HG03432 (cell line): ENCODE data around the gene RAB11FIP3.
"Not testable (repeated sequence)": the region's sequence is repeated elsewhere in the genome, so short reads cannot be mapped to it uniquely, and the experiment has no call there.

Experiments
- ATAC-seq: cut with Tn5 transposase; IDR thresholded peaks from one replicate; pipeline ENCODE4 v1.9.1; 2021; ENCODE audit warnings: mild to moderate bottlenecking, moderate library complexity; ENCODE audit not compliant: unreplicated experiment

The RAB11FIP3 gene

DNA sequence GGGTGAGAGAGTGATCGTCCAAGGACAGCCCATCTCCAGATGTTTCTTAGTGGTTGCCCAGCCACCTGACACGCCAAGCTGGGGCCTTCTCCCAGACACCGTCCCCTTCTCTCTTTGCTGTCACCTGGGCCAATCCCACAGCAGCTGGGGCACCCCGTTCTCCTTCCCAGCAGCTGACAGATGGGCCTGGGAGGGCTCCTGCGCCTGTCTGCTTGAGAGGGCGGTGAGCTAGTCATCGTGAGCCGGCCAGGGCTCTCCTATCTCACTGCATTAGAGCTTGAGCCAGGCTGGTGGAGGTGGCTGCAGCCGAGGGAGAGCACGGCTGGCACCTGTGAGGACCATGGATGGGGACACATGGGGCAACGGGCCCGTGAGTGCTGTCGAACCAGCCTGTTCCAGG lies 41.2 kb downstream of the RAB11FIP3 start:
- ATAC-seq = no peak

DNA sequence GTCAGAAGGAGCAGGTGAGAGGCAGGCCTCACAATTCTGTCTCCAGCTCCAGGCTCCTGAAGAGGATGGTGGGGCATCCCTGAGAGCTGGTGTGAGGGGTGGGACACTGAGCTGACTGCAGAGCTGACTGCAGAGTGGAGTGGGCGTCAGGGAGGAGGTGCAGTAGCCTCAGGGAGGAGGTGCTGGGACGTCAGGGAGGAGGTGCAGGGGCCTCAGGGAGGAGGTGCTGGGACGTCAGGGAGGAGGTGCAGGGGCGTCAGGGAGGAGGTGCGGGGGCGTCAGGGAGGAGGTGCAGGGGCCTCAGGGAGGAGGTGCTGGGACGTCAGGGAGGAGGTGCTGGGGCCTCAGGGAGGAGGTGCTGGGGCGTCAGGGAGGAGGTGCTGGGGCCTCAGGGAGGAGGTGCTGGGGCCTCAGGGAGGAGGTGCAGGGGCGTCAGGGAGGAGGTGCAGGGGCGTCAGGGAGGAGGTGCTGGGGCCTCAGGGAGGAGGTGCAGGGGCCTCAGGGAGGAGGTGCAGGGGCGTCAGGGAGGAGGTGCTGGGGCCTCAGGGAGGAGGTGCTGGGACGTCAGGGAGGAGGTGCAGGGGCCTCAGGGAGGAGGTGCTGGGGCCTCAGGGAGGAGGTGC lies 41.9 kb downstream of the RAB11FIP3 start:
- not testable (repeated sequence) for ATAC-seq

DNA sequence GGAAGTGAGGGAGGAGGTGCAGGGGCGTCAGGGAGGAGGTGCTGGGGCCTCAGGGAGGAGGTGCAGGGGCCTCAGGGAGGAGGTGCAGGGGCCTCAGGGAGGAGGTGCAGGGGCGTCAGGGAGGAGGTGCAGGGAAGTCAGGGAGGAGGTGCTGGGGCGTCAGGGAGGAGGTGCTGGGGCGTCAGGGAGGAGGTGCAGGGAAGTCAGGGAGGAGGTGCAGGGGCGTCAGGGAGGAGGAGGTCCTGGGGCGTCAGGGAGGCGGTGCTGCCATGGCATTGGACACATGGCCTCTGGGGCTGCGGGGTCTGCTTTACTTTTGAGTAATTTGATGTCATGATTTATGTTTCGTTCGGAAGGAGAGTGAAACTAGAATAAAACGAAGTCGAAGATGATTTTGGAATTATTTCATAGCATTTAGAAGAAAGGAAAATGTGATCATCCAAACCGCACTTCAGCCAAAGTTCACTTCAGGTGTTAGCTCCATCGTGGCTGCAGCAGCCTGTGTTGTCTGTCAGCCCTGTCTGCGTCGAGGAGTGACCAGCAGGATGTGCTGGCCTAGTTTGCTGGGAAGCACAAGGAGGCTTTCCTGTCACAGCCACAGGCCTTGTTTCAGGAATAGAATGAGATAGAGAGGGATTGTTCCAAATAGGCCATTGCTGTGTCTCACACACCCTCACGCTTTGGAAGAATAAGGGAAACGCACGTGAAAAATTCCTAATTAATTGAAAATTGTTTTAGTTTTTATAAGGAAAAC lies 42.8 kb downstream of the RAB11FIP3 start:
- ATAC-seq = no peak

DNA sequence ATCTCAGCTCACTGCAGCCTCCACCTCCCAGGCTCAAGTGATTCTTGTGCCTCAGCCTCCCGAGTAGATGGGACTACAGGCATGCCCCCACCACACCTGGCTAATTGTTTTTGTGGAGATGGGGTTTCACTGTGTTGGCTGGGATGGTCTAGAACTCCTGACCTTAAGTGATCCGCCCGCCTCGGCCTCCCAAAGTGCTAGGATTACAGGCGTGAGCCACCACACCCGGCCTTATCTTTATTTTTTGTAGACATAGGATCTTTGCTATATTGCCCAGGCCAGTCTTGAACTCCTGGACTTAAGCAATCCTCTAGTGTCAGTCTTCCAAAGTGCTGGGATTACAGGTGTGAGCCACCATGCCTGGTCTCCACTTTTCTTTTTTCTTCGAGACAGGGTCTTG lies 44.0 kb downstream of the RAB11FIP3 start:
- ATAC-seq = not testable (repeated sequence)

DNA sequence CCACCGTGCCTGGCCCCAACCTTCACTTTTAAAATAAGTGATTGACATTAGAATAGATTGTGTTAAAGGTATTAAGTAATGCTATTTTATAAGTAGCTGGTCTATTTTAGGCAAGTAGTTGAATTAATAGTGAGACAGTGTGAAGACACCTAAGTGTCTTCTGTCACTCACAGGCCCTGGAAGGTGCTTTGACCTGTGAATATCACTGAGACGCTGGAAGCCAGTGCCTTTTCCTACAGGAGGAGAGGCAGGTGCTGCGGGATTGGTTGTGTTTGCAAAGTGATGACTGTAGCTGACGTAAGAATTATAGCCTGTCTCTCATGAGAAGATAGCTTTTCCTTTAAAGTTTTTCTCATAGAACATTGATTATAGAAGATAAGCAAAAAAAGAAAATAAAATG lies 45.0 kb downstream of the RAB11FIP3 start:
- ATAC-seq = no peak

GRCh38 chr16:471353-472198 lies 46.1 kb downstream of the RAB11FIP3 start:
- no peak for ATAC-seq

DNA sequence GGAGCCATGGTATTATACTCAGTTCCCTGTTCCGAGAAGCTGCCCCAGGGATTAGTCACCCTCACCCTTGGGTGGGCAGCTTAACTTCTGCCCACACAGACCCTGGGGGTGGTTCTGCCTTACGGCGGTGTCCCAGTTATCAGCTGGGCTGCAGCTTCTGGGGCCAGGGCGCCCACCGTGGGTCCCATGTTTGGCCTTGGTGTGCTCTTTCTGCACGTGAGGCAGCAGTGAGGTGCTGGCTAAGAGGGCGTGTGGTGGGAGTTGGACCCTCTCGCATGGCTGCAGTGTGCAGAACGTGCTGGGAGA lies 46.7 kb downstream of the RAB11FIP3 start:
- ATAC-seq = no peak

DNA sequence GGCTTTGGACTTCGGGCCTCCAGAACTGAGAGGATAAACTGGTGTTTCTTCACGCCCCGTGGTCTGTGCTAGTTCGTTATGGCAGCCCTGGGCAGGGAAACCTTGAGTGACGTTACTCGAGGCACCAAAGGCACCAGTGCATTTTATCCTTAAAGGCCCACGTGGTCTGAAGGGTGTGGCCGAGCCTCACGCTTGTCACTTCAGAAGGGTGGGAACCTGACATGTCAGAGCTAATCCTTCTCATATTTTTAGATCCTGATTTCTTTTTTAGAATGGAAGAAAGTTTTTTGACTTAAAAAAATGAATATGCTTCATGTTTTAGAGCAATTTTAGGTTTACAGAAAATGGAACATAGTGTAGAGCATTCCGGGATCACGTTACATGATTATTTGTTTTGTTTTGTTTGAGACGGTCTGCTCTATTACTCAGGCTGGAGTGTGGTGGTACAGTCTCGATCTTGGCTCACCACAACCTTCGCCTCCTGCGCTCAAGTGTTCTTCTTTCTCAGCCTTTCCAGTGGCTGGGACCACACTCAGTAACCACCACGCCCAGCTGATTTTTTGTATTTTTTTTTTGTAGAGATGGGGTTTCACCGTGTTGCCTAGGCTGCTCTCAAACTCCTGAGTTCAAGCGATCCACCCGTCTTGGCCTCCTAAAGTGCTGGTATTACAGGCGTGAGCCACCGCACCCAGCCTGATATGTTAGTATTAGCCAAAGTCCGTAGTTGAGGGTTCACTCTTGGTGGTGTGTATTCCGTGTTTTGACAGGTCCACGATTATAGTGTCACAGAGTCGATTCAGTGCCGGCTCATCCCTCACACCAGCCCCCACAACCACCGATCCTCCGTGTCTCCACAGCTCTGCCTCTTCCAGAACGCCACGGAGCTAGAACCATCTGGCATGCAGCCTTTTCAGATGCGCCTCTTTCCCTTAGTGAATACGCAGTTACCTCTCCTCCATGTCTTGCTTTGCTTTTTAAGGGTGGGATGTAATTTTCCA lies 47.9 kb downstream of the RAB11FIP3 start:
- no peak for ATAC-seq

DNA sequence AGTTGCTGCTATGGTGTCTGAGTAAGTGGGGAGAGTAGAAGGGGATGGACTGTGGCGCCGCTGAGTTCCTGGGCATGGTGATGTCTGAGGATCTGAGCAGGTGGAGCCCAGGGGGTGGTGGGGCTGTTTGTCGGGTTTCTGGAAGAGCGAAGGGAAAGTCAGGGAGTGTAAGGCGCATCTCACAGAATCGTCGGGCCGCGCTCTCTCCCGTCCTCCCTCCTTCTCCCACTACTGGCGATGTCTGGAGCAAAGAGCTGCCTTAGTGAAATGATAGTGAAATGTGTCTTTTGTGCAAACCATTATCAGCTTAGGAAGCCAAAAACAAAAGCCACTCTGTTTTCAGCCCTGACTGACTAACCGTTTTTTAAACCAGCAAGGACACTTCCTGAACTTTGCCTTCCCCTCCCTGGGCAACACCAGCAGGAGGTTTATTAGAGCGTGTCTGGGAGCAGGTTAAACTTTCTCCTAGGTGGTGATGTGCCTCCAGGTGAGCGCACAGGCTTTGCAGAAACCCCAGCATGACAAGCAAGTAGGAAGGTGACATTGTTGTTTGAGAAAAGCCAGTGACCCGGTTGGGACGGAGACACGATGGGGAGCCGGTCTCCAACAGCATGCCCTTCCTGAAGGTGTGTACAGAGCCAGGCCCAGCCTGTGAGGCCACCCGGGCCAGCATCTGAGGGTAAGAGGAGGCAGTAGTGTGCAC lies 49.1 kb downstream of the RAB11FIP3 start:
- no peak for ATAC-seq

DNA sequence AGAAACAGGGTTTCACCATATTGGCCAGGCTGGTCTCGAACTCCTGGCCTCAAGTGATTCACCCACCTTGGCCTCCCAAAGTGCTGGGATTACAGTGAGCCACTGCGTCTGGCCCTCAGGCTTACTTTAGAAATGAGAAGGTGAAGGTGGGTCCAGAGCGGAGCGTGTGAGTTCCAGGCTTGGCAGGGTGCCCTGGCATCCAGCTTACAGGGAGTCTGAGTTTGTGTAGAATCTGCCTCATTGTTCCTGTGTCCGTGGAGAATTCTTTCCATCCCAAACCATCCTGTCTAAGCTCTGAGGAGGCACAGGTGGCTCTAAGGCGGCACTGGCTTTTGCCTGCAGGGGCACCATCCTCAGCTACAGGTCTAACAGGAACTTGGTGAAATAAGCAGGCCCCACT lies 50.6 kb downstream of the RAB11FIP3 start:
- ATAC-seq = no peak

GRCh38 chr16:477301-478157 lies 52.1 kb downstream of the RAB11FIP3 start:
- ATAC-seq = no peak

GRCh38 chr16:478287-478686 lies 52.8 kb downstream of the RAB11FIP3 start:
- not testable (repeated sequence) for ATAC-seq

DNA sequence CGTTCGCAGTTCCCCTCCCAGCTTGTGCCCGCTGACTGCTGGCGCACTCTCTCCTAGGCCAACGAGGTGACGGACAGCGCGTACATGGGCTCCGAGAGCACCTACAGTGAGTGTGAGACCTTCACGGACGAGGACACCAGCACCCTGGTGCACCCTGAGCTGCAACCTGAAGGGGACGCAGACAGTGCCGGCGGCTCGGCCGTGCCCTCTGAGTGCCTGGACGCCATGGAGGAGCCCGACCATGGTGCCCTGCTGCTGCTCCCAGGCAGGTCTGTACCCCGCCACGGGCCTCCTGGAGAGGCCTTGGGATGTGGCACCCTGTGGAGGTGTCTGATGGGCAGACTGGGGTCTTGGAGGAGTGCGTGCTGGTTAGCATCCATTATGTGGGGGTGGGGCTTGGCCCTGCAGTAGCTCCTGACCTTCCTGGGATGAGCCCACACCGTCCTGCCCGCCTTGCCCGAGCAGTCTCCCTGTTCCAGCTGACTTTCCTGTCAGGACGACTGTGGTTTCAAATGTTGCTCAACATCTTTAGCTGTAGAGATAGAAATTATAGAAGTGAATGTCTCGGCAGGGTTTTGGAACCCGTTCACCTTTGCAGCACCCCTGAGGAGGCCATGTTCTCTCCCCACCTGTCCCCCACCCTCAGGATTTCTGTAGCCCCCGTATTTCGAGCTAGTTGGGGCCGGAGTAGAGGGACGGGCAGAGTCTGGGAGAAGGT lies 57.2 kb downstream of the RAB11FIP3 start:
- no peak for ATAC-seq

DNA sequence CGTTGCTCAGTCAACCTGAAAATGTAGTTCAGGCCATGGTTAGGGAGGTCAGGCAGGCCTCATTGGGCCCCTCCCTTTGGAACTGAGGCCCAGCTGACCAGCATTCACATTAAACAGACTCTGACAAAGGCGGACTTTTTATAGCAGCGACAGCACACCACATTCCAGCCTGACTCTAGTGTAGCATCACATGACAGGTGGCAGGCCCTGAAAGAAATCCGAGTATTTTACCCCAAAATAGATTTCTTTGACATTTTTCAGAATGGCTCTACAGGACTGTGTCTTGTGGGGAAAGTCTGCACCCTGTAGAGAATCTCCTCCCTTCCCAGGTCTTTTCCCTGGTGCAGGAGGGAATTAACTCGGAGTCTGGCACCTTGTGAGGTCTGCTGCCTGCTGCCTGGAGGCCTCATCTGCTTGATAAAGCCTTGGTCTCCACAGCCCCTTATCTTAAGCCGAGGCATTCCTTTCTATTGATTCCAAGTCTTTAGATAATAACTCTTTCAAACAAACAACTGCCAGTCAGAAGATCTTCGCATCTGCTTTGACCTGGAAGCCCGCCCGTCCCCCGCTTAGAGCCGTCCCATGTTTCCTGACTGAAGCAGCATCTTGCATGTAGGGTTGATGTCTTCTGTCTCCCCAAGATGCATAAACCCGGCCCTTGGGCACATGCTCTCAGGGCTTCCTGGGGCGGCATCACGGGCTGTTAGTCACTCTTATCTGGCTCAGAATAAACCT lies 58.1 kb downstream of the RAB11FIP3 start:
- ATAC-seq = no peak

GRCh38 chr16:489606-490005 lies 64.2 kb downstream of the RAB11FIP3 start:
- no peak for ATAC-seq

DNA sequence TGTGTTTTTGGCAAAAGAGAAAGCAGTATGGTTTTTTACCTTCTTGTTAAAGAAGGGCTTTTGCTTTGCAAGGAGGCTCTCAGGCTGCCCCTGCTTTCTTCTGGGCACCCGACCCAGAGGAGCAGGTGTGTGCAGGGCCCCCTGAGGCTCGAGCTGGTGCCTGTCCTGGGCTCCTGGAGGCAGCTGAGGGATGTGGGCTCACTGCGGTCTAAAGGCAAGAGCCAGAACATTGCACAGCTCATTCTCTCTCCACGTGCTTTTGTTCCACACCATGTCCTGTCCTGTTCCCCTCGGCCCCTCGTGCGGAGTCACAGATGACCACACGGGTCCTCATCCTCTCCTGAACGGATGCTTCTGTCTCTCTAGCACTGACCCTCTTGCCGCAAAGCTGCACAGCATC lies 65.3 kb downstream of the RAB11FIP3 start:
- ATAC-seq = no peak

- ATAC-seq = no peak
Observed at GRCh38 chr16:491220-491919, 65.9 kb downstream of the RAB11FIP3 start.
